Stimulated activated CD8-positive, alpha-beta memory T cell treated with anti-CD3 and anti-CD28 coated beads, Interleukin-15, amount 100 ng/mL, for 48 hours (primary cell): ENCODE measurements around the gene LILRA5.
"Not testable (repeated sequence)": the region's sequence is repeated elsewhere in the genome, so short reads cannot be mapped to it uniquely, and the experiment has no call there.

Experiments used
- DNase-seq, 2 donors: peaks; one replicate each; pipeline ENCODE4 v3.0.0-alpha.2; 2020; ENCODE audit warnings: low read depth in 2 of 2

Gene LILRA5

GRCh38 chr19:54302257-54302656, 10.7 kb downstream of the LILRA5 start:
- DNase-seq: no peak

DNA sequence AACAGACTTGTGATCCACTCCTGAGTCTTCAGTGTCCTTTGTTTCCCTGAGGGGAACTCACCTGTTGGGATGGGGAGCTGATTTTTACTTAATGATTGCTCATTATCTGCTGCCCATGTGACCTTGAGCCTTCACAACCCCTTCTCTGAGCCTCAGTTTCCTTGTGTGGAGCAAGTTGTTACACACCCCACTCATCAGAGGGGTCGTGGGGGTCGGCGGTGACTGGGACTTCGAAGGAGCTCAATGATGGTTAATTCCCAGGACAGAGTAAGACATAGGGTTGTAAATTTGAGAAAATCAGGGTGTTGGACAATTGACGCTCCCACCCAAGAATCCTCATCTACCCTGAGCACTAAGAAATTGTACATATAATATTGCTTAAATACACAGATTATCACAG, 13.5 kb downstream of the LILRA5 start:
- no peak for DNase-seq

GRCh38 chr19:54299126-54299498, 13.9 kb downstream of the LILRA5 start:
- no peak for DNase-seq

DNA sequence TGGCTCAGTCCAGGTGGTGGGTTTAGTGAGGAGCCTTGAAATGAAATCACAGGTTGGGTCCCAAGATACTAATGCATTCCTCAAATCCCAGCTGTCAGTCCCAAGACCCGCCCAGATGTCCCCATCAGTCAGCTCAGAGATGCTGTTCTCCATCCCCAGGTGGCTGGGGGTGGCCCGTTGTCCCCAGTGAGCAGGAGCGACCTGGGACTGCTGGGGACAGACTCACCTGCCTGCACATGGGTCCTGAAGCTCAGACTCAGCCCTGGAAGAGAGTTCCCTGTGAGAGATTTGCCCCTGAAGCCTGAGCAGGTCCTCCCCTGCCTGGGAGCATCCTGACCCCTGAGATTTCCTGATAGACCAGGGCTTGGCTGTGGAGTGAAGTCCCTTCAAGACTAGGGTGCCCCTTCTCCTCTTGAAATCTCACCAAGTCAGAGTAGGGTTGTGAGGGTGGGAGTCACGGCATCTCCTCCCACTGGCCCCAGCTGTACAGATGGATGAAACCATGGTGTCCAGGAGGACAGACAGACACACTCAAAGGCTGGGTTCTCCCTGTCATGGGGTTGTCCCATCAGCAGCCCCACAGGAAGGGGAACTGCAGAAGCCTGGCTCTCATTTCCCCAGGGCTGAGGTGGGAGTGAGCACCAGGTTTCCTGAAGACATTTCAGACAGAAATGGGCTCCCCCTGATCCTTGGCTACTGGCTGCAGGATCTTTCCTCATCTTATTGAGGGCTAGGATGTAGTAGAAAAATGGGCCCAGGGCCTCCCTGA, 14.4 kb downstream of the LILRA5 start:
- no peak for DNase-seq

- DNase-seq: no peak
Measured at GRCh38 chr19:54297759-54298305, 15.1 kb downstream of the LILRA5 start.

DNA sequence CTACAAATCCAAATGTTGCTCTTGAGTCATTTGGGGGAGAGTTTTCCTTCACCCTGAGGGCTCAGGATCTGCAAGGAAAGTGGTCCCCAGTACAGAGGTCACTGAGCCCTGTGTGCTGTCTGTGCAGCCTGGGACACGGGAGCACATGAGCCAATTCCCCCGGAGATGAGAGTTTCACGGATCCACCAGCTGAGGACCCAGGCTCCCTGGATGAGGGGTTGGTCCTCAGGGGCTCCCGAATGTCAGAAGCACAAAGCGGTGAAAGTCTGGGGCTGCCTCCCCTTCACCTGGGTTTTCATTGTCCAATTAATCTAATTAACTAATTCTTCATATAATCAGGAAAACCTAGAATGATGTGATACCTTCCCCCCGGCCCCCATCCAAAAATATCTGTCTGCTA, 18.4 kb downstream of the LILRA5 start:
- no peak for DNase-seq

GRCh38 chr19:54289160-54289559, 23.8 kb downstream of the LILRA5 start:
- DNase-seq: not testable (repeated sequence)

- DNase-seq: no peak
Measured at GRCh38 chr19:54287456-54287855, 25.5 kb downstream of the LILRA5 start.

GRCh38 chr19:54286283-54286682, 26.7 kb downstream of the LILRA5 start:
- not testable (repeated sequence) for DNase-seq

- DNase-seq: not testable (repeated sequence)
Measured at GRCh38 chr19:54285427-54286056, 27.4 kb downstream of the LILRA5 start.

GRCh38 chr19:54282686-54283470, 30.1 kb downstream of the LILRA5 start:
- DNase-seq: no peak

DNA sequence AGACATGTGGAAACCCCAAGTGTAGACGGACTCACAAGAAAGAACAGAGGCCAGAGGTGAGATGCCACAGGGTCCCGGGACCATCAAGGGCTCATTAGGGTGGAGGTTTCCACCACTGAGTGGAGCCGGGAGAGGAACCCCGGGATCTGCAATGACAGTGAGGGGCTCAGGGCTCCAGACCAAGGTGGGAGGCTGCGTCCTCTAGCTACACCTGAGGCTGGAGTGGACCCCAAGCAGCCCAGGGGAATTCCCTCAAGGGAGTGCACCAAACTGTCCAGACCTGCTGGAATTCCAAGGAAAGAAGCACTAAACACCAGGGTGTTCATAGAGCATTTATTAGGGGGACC, 31.3 kb downstream of the LILRA5 start:
- DNase-seq: not testable (repeated sequence)

GRCh38 chr19:54281007-54281728, 31.8 kb downstream of the LILRA5 start, which contains the start of gene LILRB2:
TSS of gene LILRB2 (minus strand) at chr19:54281110. CDS start at chr19:54280496, 614 bp downstream.
- no peak for DNase-seq

DNA sequence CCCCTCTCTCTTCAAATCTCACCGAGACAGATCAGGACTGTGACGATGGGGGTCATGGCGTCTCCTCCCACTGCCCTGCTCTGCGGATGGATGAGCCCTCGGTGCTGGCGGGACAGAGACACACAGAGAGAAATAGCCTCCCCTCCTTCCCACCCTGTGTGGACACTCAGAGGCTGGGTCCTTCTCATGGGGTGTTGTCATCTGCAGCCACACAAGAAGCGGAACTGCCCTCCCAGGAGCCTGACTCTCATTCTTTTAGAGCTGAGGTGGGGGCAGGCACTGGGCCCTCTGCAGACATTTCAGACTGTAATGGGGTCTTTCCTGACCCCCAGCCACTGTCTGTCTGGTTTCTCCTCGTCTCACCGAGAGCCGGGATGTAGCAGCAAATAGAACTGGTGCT, 32.5 kb downstream of the LILRA5 start:
- DNase-seq: not testable (repeated sequence)

DNA sequence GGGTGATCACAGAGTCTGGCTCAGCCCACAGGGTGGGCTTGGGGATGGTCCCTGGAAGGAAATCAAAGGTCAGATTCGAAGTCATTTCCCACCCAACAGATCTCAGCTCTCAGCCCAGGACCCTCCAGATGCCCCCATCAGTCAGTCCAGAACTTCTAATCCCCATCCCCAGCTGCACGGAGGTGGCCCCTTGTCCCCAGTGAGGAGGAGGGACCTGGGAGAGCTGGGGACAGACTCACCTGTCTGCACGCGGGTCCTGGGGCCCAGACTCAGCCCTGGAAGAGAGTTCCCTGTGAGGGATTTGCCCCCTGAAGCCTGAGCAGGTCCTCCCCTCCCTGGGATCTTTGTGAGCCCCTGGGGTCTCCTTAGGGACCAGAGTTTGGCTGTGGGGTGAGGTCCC, 32.9 kb downstream of the LILRA5 start:
- not testable (repeated sequence) for DNase-seq

- DNase-seq: no peak
Measured at GRCh38 chr19:54279406-54279962, 33.5 kb downstream of the LILRA5 start.

DNA sequence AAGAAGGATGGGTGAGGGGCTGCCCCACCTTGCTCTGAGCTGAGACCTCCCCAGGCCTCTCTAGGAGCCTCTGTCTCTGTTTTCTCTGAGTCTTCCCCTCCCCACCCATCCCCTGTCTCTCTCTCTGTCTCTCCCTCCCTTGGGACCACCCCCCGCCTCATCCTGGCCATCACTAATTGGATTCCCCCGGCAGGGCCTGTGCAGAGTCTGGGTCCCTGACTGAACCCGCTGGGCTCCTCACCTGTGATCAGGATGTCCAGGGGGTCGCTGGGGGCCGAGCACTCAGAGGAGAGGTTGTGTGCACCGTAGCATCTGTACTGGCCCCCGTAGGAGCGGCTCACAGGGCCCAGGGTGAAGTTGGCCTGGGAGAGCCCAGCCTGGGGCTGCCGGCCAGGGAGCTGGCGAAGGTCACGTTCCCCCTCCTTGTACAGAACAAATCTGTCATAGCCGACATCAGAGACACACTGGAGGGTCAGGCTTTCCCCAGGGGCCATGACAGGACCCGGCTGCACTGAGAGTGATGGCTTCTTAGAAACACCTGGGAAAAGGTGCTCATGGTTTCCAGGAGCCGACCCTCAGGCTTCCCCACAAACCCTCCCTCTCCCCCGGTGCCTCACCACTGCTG, 34.3 kb downstream of the LILRA5 start:
- DNase-seq: not testable (repeated sequence)

- DNase-seq: not testable (repeated sequence)
Measured at GRCh38 chr19:54278056-54278455, 34.9 kb downstream of the LILRA5 start.

DNA sequence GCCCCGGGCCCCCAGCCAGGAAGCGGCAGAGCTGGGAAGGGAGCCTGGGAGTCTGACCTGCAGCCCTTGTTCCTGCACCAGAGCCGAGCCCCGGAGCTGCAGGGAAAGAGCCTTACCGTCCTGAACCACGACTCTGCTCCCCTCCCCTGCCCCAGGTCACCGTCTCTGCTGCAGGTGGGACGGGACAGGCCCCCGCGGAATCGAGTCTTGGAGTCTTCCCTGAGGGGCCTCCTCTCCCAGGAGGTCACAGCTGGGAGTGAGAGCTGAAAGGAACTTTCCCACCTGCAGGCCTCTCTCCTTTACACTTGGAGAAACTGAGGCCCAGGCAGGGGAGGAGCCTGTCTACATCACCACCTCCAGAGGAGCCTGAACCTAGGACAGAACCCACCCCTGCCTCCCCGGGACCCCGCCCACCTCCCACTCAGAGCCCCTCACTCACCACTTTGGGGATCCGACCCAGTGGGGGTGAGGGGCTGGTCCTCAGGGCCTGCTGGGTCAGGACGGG, 35.8 kb downstream of the LILRA5 start:
- not testable (repeated sequence) for DNase-seq

DNA sequence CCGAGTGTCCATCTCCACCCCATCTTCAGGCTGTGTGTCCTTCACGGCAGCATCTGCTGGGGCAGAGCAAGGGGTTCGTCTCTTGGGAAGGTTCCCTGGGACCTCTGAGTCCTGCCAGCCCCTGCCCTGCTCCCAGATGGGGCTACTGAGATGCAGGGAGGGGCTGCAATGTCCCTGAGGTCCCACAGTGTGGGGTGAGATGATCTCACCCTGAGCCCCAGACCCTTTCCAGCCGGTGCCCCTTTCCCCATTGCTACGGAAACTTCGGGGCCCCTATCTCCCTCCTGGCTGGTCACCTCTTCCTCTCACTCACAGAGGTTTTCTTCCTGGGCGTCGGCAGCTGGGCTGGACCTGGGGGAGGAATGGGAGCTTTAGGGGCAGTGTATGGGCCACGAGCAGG, 37.0 kb downstream of the LILRA5 start:
- DNase-seq: no peak

DNA sequence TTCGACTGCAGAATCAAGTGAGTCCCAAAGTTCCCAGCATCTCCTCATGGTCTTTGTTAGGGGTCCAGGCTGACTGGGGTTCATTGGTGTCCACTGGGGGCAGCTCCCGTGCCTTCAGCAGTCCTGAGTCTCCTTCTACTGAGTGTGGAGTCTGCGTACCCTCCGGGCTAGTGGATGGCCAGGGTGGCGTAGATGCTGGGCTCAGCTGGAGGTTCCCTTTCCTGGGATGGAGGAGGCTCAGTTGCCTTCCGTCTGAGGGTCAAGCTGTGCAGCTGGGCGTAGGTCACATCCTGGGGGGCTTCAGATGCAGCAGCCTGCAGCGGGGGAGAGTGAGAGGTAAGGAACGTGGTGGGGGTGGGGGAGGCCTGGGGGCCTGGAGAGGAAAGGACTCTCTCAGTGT, 38.5 kb downstream of the LILRA5 start:
- DNase-seq: not testable (repeated sequence)
